Measurements from ENCODE around the gene TREM2. TPM values are rescaled to one million over a fixed set of nuclear protein-coding genes. Genes with fewer than 3 reads are reported as not detected.
A peak's percentile ranks its signal among the peaks of the same experiment; 100 is the strongest.

Gene TREM2
- polyA plus RNA-seq, 10 donors, result 0.22 to 1.8 (median 0.57) TPM

GRCh38 chr6:41184761-41185160 lies 21.8 kb upstream of the TREM2 start:
- DNase-seq, result no peak

GRCh38 chr6:41182069-41183034 lies 19.4 kb upstream of the TREM2 start:
- peak in 1 of 3 donors; percentile 40 for DNase-seq

- no peak for DNase-seq
These were observed 18.6 kb upstream of the TREM2 start for GRCh38 chr6:41181566-41181965.

DNA sequence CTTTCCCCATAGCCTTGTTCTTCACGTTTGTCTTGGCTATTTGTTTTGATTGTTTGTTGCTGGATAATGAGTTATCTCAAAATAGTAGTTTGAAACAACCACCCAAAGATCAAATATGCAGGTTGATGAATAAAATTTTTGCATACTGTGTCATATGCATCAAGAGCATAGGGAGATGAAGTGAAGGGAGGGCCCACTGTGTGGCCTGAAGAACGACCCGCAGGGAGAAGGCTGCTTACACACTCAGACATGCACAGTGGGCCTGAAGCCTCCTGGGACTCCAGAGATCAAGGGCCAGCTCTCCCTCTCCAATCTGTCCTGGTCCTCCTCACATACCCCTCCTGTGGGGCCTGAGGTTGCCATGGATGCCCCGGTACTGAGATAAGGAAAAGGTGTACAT lies 16.2 kb upstream of the TREM2 start:
- DNase-seq, result no peak

DNA sequence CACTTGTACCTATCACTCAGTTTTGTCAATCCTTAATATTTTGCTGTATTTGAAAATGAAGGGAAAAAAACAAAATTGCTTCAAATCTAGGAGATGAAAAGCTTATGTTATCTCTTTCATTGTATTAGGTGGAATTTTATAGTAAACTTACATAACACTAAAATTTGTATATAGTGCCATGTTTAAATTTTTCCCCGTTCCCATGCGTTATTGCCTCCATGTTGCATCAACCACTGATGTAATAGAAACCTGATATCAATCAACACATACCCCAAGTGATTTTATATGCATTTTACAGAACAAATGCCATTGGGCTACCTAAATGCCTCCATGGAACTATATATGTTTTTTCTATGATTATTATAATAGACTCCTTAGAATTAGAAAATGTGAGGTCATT lies 14.8 kb upstream of the TREM2 start:
- no peak for DNase-seq

- no peak for DNase-seq
These were observed 14.4 kb upstream of the TREM2 start for GRCh38 chr6:41177287-41177686.

- DNase-seq, result no peak
These were observed 13.3 kb upstream of the TREM2 start for GRCh38 chr6:41176189-41176588.

GRCh38 chr6:41175084-41175483 lies 12.2 kb upstream of the TREM2 start:
- DNase-seq, result no peak

GRCh38 chr6:41174610-41175009 lies 11.7 kb upstream of the TREM2 start:
- no peak for DNase-seq

- no peak for DNase-seq
These were observed 9.0 kb upstream of the TREM2 start for GRCh38 chr6:41171908-41172307.

DNA sequence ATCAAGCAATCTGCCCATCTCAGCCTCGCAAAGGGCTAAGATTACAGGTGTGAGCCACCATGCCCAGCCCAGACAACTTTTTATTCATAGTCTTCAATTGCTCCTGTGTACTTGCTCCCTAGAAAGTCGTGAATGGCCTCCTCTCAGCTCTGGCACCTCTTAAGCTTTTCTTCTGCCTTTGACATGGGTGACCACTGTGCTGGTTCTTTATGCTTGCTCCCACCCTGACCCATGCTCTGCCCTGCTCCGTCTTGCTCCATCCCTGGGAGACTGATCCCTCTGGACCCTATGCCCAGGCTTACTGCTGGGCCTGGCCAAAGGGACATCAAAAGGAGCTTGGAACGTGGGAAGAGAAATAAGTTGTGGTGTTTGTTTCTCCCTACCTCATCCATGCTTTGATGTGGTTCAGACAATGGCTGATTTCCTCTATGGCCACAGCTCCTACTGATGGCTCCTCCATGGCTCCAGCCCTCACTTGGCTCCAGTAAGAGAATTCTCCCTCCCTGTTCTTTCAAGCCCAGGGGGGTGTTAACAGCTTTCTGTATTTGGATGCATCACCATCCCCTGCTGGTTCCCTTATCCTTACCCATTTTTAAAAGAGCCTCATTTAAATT lies 7.7 kb upstream of the TREM2 start:
- DNase-seq, result no peak

DNA sequence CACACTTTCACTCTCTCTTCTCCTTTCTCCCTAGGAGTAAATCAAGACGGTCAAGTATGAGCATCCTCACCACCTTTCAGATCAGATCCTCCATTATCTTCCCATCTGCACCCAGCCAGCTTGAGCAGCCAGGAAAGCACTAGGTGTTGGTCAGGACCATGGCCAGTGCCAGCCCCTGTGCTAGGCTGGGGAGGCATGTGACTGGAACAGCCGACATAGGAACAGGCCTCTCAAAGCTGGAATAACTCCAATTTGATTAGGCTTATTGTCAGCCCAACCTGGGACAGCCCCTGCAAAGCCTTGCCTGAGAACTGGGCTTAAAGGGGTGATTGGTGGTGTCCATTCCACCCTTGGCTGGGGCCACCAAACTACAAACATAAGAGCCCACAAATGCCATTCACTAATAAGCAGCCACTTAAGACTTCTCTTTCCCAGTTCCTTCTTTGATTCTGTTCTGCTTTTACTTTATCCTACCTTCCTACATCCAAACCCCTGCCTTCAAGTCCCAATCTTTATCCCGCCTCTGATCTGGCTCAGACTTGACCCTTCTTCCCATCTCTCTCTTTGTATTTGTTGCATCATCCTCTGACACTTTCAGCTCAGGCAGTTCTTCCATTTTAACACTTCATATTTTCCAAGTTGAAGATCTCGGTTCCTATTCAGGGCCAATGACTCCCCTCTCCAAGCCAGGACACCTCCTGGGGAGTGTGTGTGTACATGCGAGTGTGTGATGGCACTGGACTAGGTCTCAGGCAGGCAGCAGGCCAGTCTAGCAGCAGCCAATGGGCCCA lies 4.5 kb upstream of the TREM2 start:
- peak in 1 of 3 donors; percentile 34 for DNase-seq

- DNase-seq, result no peak
These were observed 1.7 kb upstream of the TREM2 start for GRCh38 chr6:41164551-41165120.

- DNase-seq, result no peak
These were observed 452 bp upstream of the TREM2 start for GRCh38 chr6:41163419-41163717.

GRCh38 chr6:41161851-41162552 lies 914 bp downstream of the TREM2 start:
- DNase-seq, result no peak

DNA sequence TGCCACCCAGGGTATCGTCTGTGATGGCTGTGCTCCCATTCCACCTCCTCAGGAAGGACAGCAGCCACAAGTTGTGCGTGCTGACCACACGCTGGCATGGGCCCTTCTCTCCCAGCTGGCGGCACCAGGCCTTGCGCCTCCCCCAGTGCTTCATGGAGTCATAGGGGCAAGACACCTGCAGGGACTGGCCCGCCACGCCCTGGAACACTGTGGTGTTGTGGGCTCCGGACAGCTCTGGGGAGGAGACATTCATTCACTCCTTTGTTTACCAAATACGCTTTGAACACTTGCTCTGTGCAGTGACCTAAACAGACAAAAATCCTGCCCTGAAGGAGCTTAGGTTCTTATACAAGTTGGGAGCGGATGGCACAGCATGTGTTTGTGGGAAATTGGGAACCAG lies 1.5 kb downstream of the TREM2 start:
- no peak for DNase-seq

GRCh38 chr6:41160933-41161332 lies 2.0 kb downstream of the TREM2 start:
- DNase-seq, result no peak

DNA sequence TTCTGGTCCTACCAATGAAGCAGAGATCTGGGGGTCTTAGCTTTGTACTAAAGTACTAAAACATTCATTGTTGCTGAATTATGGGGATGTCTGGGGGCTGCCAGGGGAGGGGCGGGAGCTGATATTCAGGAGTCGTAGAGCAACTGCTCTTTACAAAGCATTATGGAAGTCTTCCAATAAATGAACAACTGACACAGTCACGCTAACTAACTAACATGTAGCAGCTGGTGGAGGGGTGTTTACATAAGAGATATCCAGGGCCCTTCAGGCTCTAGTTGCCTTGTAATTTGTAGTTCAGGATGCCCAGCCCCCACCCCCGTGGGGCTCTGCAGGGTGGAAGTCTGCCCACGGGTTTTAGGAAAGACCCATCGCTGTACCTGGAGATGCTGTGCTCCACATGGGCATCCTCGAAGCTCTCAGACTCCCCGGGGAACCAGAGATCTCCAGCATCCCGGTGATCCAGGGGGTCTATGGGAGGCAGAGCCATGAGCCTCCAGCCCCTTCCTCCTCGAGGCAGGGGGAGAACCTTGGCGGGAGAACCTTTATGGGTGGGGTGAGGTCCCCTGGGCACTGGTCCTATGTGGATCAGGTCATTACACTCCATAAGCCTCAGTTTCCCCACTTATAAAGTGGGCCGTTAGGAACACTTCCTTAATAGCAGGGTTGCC lies 3.4 kb downstream of the TREM2 start:
- DNase-seq, result peak in 2 of 3 donors; percentile 16 to 30

GRCh38 chr6:41157323-41157722 lies 5.6 kb downstream of the TREM2 start:
- DNase-seq, result no peak

- no peak for DNase-seq
These were observed 6.1 kb downstream of the TREM2 start for GRCh38 chr6:41156771-41157170.

DNA sequence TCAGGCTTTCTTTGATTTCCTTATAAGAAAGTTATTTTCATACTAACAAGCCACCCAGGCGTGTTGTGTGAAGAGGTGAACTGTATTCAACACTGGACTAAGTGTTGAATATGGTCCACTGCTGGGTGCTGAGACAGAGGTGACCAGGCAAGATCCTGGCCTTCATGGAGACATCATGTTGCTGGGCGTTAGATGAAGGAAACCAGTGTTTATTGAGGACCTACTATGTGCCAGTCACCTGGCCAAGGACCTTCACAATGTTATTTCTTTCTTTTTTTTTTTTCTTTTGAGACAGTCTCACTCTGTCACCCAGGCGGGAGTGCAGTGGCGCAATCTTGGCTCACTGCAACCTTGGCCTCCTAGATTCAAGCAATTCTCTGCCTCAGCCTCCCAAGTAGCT lies 6.9 kb downstream of the TREM2 start:
- no peak for DNase-seq

Data from muscle of back (tissue), 11 donors.